Fibroblast of lung (primary cell): ENCODE measurements around the gene SLC1A7. TPM values are rescaled to one million over a fixed set of nuclear protein-coding genes. Genes with fewer than 3 reads are reported as not detected.
A peak's percentile ranks its signal among the peaks of the same experiment; 100 is the strongest.
"Not testable (repeated sequence)": the region's sequence is repeated elsewhere in the genome, so short reads cannot be mapped to it uniquely, and the experiment has no call there.

Experiments
- DNase-seq, 2 donors: peaks; one replicate each; pipeline versions ENCODE4 v3.0.0 to v3.0.0-alpha.2; 2010; ENCODE audit warnings: low read depth in 2 of 2
- H2AFZ ChIP-seq: 2 replicates; pipeline ENCODE4 v1.5.1; 2012; ENCODE audit warnings: low read length, control low read depth, inconsistent platforms
- H3K27ac ChIP-seq: 2 replicates; pipeline ENCODE4 v1.5.1; 2011; ENCODE audit warnings: low read length, control low read depth; ENCODE audit not compliant: insufficient read depth
- H3K27me3 ChIP-seq: 2 replicates; pipeline ENCODE4 v1.5.1; 2011; ENCODE audit warnings: mild to moderate bottlenecking, low read length; ENCODE audit not compliant: control insufficient read depth, insufficient read depth
- H3K36me3 ChIP-seq: 2 replicates; pipeline ENCODE4 v1.5.1; 2011; ENCODE audit warnings: low read length; ENCODE audit not compliant: control insufficient read depth, insufficient read depth
- H3K4me1 ChIP-seq: 2 replicates; pipeline ENCODE4 v1.5.1; 2011; ENCODE audit warnings: low read length; ENCODE audit not compliant: control insufficient read depth, insufficient read depth; ENCODE audit errors: extremely low read depth
- H3K4me2 ChIP-seq: 2 replicates; pipeline ENCODE4 v1.5.1; 2011; ENCODE audit warnings: low read length, control low read depth; ENCODE audit not compliant: insufficient read depth; ENCODE audit errors: extremely low read depth
- H3K4me3 ChIP-seq, 4 experiments: fragments of 200-600 bp in 1 of 4; sonication (generic) in 1 of 4; replicated peaks in 1 of 4; 2 replicates each; pipeline ENCODE4 v1.5.1; 2011 to 2016; ENCODE audit warnings: low read length in 4 of 4, low read depth in 3 of 4, mild to moderate bottlenecking in 3 of 4, control low read depth in 2 of 4, inconsistent platforms in 1 of 4, mixed read lengths in 1 of 4; ENCODE audit not compliant: insufficient read depth in 1 of 4; ENCODE audit errors: control extremely low read depth in 1 of 4
- H3K79me2 ChIP-seq: 2 replicates; pipeline ENCODE4 v1.5.1; 2012; ENCODE audit warnings: mild to moderate bottlenecking, low read length, inconsistent platforms; ENCODE audit not compliant: control insufficient read depth, insufficient read depth
- H3K9ac ChIP-seq: 2 replicates; pipeline ENCODE4 v1.5.1; 2011; ENCODE audit warnings: mild to moderate bottlenecking, low read length, control low read depth; ENCODE audit not compliant: insufficient read depth
- H3K9me3 ChIP-seq: 2 replicates; pipeline ENCODE4 v1.5.1; 2012; ENCODE audit warnings: low read depth, low read length; ENCODE audit not compliant: control insufficient read depth, insufficient read depth
- H4K20me1 ChIP-seq: 2 replicates; pipeline ENCODE4 v1.5.1; 2011; ENCODE audit warnings: low read length; ENCODE audit not compliant: control insufficient read depth, insufficient read depth; ENCODE audit errors: extremely low read depth
- CTCF ChIP-seq, 2 donors: IDR thresholded peaks in 1 of 2; conservative IDR thresholded peaks in 1 of 2; 1 replicate in 1 of 2; 2 replicates in 1 of 2; pipeline ENCODE4 v1.5.1; 2011 to 2012; ENCODE audit warnings: low read length in 2 of 2, control low read depth in 1 of 2, inconsistent platforms in 1 of 2, low read depth in 1 of 2, mild to moderate bottlenecking in 1 of 2
- EZH2 ChIP-seq: IDR thresholded peaks from 2 replicates; pipeline ENCODE4 v1.5.1; 2012; ENCODE audit warnings: low read length, control low read depth, mild to moderate bottlenecking; ENCODE audit errors: missing control alignments
- polyA plus RNA-seq, 2 donors: library from polyadenylated mRNA; depleted of rRNA in 1 of 2; stranded (reverse) in 1 of 2; unstranded in 1 of 2; fragments of >200 nt; gene quantifications; 2 replicates each; pipeline ENCODE4 v1.2.1, GENCODE V29; 2011 to 2012; ENCODE audit warnings: missing spikeins in 1 of 2
- total RNA-seq: library from RNA; depleted of rRNA; stranded (reverse); fragments of >200 nt; gene quantifications from 2 replicates; pipeline ENCODE4 v1.2.1, GENCODE V29; 2014

The SLC1A7 gene
- total and polyA plus RNA-seq, 2 donors (not counting 1 experiment from before 2014, with no cell fraction given), result 0.15 to 0.33 TPM

- DNase-seq, H3K36me3 ChIP-seq, H3K27me3 ChIP-seq, H3K4me3 ChIP-seq, H3K79me2 ChIP-seq, H3K9ac ChIP-seq, H3K27ac ChIP-seq, H3K9me3 ChIP-seq, H3K4me2 ChIP-seq, H2AFZ ChIP-seq, H4K20me1 ChIP-seq: not testable (repeated sequence)
- H3K4me1 ChIP-seq, result peaks cover 35% of the 10 kb centered on the region
- TF ChIP-seq CTCF (conservative IDR thresholded peaks at IDR 0.05 in 1 of 2, IDR thresholded peaks at IDR 0.05 in 1 of 2; ENCODE audit: low read depth in 1 of 2, low read length in 2 of 2), result peak in 1 of 2 donors; percentile 1
Measured at GRCh38 chr1:53185955-53186297, 43.5 kb upstream of the SLC1A7 start.

- no peaks in the 10 kb centered on the region for H3K79me2 ChIP-seq
- H3K9me3 ChIP-seq, result no peaks in the 10 kb centered on the region
- no peak overlapping the region for H3K4me3 ChIP-seq
- no peaks in the 10 kb centered on the region for H3K36me3 ChIP-seq
- peak overlapping the region; percentile 22 for H3K9ac ChIP-seq
- no peak overlapping the region for H2AFZ ChIP-seq
- peak overlapping the region; percentile 55 for H3K4me2 ChIP-seq
- H3K4me1 ChIP-seq, result peaks cover 49% of the 10 kb centered on the region
- H4K20me1 ChIP-seq, result no peaks in the 10 kb centered on the region
- DNase-seq, result peak in 1 of 2 donors; percentile 99
- no peaks in the 10 kb centered on the region for H3K27me3 ChIP-seq
- no peak for TF ChIP-seq CTCF (conservative IDR thresholded peaks at IDR 0.05 in 1 of 2, IDR thresholded peaks at IDR 0.05 in 1 of 2; ENCODE audit: low read depth in 1 of 2, low read length in 2 of 2)
- TF ChIP-seq EZH2, result no peak
- peak overlapping the region; percentile 68 for H3K27ac ChIP-seq
Measured at GRCh38 chr1:53183095-53183990, 40.9 kb upstream of the SLC1A7 start.

GRCh38 chr1:53182716-53183094 is 40.3 kb upstream of the SLC1A7 start:
- DNase-seq, result no peak
- Histone ChIP-seq H3K9ac (peak overlapping the region; percentile 56), H3K79me2 (no peaks in the 10 kb centered on the region), H2AFZ (no peak overlapping the region), H3K36me3 (no peaks in the 10 kb centered on the region), H3K4me2 (peak overlapping the region; percentile 55), H4K20me1 (no peaks in the 10 kb centered on the region), H3K4me3 (no peak overlapping the region), H3K27ac (peak overlapping the region; percentile 68), H3K9me3 (no peaks in the 10 kb centered on the region), H3K4me1 (peaks cover 45% of the 10 kb centered on the region), H3K27me3 (no peaks in the 10 kb centered on the region)
- TF ChIP-seq EZH2, result no peak
